SK-N-SH treated with all-trans-retinoic acid at 6 μM for 48 hours (cell line): ENCODE measurements around the gene CD40.

Experiments
- ISL1 ChIP-seq: fragments of 250-450 bp; sonication (Bioruptor Pico); IDR thresholded peaks from 2 replicates; pipeline ENCODE4 v2.1.2; 2022; ENCODE audit warnings: mild to moderate bottlenecking, moderate library complexity
- PPARA ChIP-seq: fragments of 250-450 bp; sonication (Bioruptor Pico); IDR thresholded peaks from 2 replicates; pipeline ENCODE4 v1.5.0; 2020; ENCODE audit warnings: mild to moderate bottlenecking, borderline replicate concordance
- ZFP30 ChIP-seq: fragments of 450-650 bp; formaldehyde crosslinking; IDR thresholded peaks from 2 replicates; pipeline ENCODE4 v1.5.0; 2022; ENCODE audit warnings: mild to moderate bottlenecking, moderate library complexity
- ZNF8 ChIP-seq: fragments of 450-650 bp; formaldehyde crosslinking; IDR thresholded peaks from 2 replicates; pipeline ENCODE4 v1.5.0; 2020; ENCODE audit warnings: mild to moderate bottlenecking, moderate library complexity
- TF ChIP-seq, protein P1 (sequence below): fragments of 250-450 bp; sonication (Bioruptor Pico); IDR thresholded peaks from 2 replicates; pipeline ENCODE4 v1.5.0; 2020; ENCODE audit warnings: mild to moderate bottlenecking, moderate library complexity
- TF ChIP-seq, protein P2 (sequence below): fragments of 250-450 bp; sonication (Bioruptor Pico); IDR thresholded peaks from 2 replicates; pipeline ENCODE4 v1.8.0; 2020; ENCODE audit warnings: mild to moderate bottlenecking, moderate library complexity, borderline replicate concordance

GRCh38 chr20:46174469-46175126 is 56.5 kb downstream of the CD40 start:
- TF ChIP-seq PPARA (CRISPR knock-in tag) (no peak), ZFP30 (no peak), ISL1 (CRISPR knock-in tag) (no peak), ZNF8 (CRISPR knock-in tag) (no peak)
- TF ChIP-seq, protein P1, sequence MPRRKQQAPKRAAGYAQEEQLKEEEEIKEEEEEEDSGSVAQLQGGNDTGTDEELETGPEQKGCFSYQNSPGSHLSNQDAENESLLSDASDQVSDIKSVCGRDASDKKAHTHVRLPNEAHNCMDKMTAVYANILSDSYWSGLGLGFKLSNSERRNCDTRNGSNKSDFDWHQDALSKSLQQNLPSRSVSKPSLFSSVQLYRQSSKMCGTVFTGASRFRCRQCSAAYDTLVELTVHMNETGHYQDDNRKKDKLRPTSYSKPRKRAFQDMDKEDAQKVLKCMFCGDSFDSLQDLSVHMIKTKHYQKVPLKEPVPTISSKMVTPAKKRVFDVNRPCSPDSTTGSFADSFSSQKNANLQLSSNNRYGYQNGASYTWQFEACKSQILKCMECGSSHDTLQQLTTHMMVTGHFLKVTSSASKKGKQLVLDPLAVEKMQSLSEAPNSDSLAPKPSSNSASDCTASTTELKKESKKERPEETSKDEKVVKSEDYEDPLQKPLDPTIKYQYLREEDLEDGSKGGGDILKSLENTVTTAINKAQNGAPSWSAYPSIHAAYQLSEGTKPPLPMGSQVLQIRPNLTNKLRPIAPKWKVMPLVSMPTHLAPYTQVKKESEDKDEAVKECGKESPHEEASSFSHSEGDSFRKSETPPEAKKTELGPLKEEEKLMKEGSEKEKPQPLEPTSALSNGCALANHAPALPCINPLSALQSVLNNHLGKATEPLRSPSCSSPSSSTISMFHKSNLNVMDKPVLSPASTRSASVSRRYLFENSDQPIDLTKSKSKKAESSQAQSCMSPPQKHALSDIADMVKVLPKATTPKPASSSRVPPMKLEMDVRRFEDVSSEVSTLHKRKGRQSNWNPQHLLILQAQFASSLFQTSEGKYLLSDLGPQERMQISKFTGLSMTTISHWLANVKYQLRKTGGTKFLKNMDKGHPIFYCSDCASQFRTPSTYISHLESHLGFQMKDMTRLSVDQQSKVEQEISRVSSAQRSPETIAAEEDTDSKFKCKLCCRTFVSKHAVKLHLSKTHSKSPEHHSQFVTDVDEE (CRISPR knock-in tag), result no peak
- TF ChIP-seq, protein P2, sequence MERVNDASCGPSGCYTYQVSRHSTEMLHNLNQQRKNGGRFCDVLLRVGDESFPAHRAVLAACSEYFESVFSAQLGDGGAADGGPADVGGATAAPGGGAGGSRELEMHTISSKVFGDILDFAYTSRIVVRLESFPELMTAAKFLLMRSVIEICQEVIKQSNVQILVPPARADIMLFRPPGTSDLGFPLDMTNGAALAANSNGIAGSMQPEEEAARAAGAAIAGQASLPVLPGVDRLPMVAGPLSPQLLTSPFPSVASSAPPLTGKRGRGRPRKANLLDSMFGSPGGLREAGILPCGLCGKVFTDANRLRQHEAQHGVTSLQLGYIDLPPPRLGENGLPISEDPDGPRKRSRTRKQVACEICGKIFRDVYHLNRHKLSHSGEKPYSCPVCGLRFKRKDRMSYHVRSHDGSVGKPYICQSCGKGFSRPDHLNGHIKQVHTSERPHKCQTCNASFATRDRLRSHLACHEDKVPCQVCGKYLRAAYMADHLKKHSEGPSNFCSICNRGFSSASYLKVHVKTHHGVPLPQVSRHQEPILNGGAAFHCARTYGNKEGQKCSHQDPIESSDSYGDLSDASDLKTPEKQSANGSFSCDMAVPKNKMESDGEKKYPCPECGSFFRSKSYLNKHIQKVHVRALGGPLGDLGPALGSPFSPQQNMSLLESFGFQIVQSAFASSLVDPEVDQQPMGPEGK (CRISPR knock-in tag), result no peak
